Measurements from ENCODE around the gene C15orf39. TPM values are rescaled to one million over a fixed set of nuclear protein-coding genes. Genes with fewer than 3 reads are reported as not detected.

Gene C15orf39
- total RNA-seq, 2 donors from 2014 or later = 17.9 to 96.3 TPM

DNA sequence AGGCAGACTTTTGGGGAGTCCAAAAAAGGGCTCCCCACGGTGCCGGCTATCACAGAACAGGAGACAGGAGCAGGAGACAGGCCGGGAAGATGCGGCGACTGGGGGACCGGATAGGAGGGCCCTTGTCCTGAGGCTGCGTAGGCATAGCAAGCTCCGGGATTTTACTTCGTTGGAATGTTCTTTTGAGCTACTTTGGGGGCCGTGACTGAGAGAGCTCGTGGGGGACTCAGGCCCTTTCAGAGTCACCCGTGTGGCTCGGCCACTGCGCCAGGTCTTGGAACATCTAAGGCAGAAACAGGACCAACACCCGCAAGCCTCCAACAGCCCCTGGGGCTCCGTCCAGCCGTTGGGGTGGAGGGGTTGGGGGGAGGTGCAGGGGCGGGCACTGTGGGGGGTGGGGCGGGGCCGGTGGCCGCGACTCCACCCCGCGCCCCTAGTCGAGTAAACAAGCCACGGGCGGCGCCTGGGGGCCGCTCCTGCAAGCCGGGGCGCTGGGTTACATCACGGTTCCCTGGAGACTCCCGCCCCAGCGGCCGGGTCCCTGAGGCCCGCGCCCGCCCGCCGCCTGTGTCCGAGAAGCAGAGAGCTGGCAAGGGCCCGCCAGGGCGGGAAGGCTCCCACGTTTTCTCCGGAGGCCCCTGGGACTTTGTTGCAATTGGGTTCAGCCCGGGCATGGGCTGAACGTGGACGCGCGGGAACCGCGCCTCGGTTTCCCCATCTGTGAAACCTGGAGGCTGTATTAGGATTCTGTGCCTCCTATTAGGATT is 23.3 kb upstream of the C15orf39 start:
- no peaks in the 10 kb centered on the region for H3K9me3 ChIP-seq
- H3K4me3 ChIP-seq = peak overlapping the region; percentile 2 to 5
- no peaks in the 10 kb centered on the region for H3K27me3 ChIP-seq (replicated peaks; ENCODE audit: insufficient read depth)
- H3K27ac ChIP-seq = peak overlapping the region in 1 of 2 donors; percentile 2
- WGBS = 22% methylated on average over 42 of the region's 53 CpGs
- no peaks in the 10 kb centered on the region for H3K36me3 ChIP-seq
- TF ChIP-seq CTCF (IDR thresholded peaks at IDR 0.05) (no peak), POLR2AphosphoS5 (IDR thresholded peaks at IDR 0.05) (no peak), POLR2A (IDR thresholded peaks at IDR 0.05) (no peak)
- peaks cover 20% of the 10 kb centered on the region for H3K4me1 ChIP-seq (replicated peaks)
- DNase-seq (ENCODE audit: low spot score) = peak; percentile 33
- intact Hi-C loops (cut with DNase I) = no loop called here

GRCh38 chr15:75178938-75179745 is 22.5 kb upstream of the C15orf39 start:
- Histone ChIP-seq H3K27ac (peak overlapping the region; percentile 2 to 30), H3K4me3 (peak overlapping the region in 1 of 2 donors; percentile 5), H3K9me3 (no peaks in the 10 kb centered on the region), H3K27me3 (replicated peaks; ENCODE audit: insufficient read depth) (no peaks in the 10 kb centered on the region), H3K36me3 (no peaks in the 10 kb centered on the region), H3K4me1 (replicated peaks) (peaks cover 20% of the 10 kb centered on the region)
- DNase-seq (ENCODE audit: low spot score) = no peak
- no peak for TF ChIP-seq CTCF (IDR thresholded peaks at IDR 0.05)
- TF ChIP-seq POLR2A (IDR thresholded peaks at IDR 0.05) = no peak
- no peak for TF ChIP-seq POLR2AphosphoS5 (IDR thresholded peaks at IDR 0.05)
- intact Hi-C loops (cut with DNase I) = no loop called here
- WGBS = 57% methylated on average over 18 of the region's 20 CpGs

DNA sequence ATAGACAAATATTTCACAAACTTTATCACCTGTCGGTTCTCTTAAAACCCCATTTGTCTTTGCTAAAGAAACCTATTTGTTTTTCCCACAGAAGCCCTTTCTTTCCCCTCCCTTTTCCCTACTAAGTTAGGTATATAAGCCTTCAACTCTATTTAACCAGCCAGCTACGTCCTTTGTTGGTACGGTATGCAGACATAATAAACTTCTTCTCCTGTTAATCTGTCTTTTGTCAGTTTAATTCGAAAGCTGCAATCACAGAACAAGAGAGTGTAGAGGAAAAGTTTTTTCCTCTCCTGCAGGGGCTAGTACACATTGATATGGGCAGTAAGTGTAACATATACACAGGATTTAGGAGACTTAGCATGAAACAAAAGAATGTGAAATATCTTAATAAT is 21.9 kb upstream of the C15orf39 start:
- intact Hi-C loops (cut with DNase I) = no loop called here
- TF ChIP-seq CTCF (IDR thresholded peaks at IDR 0.05) (no peak), POLR2AphosphoS5 (IDR thresholded peaks at IDR 0.05) (no peak), POLR2A (IDR thresholded peaks at IDR 0.05) (no peak)
- Histone ChIP-seq H3K9me3 (no peaks in the 10 kb centered on the region), H3K4me3 (no peak overlapping the region), H3K36me3 (no peaks in the 10 kb centered on the region), H3K27me3 (replicated peaks; ENCODE audit: insufficient read depth) (no peaks in the 10 kb centered on the region), H3K4me1 (replicated peaks) (peaks cover 20% of the 10 kb centered on the region), H3K27ac (peak overlapping the region; percentile 2 to 30)
- no peak for DNase-seq (ENCODE audit: low spot score)
- 26% methylated on average over 4 of the region's 4 CpGs for WGBS

- Histone ChIP-seq H3K27me3 (replicated peaks; ENCODE audit: insufficient read depth) (no peaks in the 10 kb centered on the region), H3K4me1 (replicated peaks) (peaks cover 13% of the 10 kb centered on the region), H3K27ac (no peak overlapping the region), H3K36me3 (no peaks in the 10 kb centered on the region), H3K9me3 (no peaks in the 10 kb centered on the region), H3K4me3 (no peak overlapping the region)
- 33% methylated on average over 5 of the region's 5 CpGs for WGBS
- DNase-seq (ENCODE audit: low spot score) = no peak
- intact Hi-C loops (cut with DNase I) = no loop called here
- no peak for TF ChIP-seq POLR2AphosphoS5 (IDR thresholded peaks at IDR 0.05)
- no peak for TF ChIP-seq POLR2A (IDR thresholded peaks at IDR 0.05)
- TF ChIP-seq CTCF (IDR thresholded peaks at IDR 0.05) = no peak
Measured at GRCh38 chr15:75181780-75182179, 19.9 kb upstream of the C15orf39 start.

All from prostate gland (tissue), 2 donors.